Activated CD4-positive, alpha-beta T cell treated with anti-CD3 and anti-CD28 coated beads, Interleukin-2, amount 50 U/mL, for 4 hours (primary cell): ENCODE data around the gene MED16.
"Not testable (repeated sequence)": the region's sequence is repeated elsewhere in the genome, so short reads cannot be mapped to it uniquely, and the experiment has no call there.

ENCODE experiments used
- DNase-seq, 2 experiments: peaks; one replicate each; pipeline ENCODE4 v3.0.0-alpha.2; 2020

MED16 gene

GRCh38 chr19:821825-822503 is 71.0 kb downstream of the MED16 start, which contains the start of gene PLPPR3:
PLPPR3 (minus strand) TSS chr19:821955; CDS start chr19:821559, 396 bp downstream.
- no peak for DNase-seq

GRCh38 chr19:821231-821824 is 71.7 kb downstream of the MED16 start:
- DNase-seq: no peak

GRCh38 chr19:820212-820611 is 72.8 kb downstream of the MED16 start:
- DNase-seq: not testable (repeated sequence)
